Stimulated activated CD8-positive, alpha-beta memory T cell treated with anti-CD3 and anti-CD28 coated beads, Interleukin-12 subunit alpha, Interleukin-12 subunit beta, amount 100 ng/mL, for 1 hour (primary cell): Measurements from ENCODE around the gene SCUBE3.

Source experiments
- DNase-seq: peaks from one replicate; pipeline ENCODE4 v3.0.0-alpha.2; 2020; ENCODE audit warnings: low read depth

Gene SCUBE3

DNA sequence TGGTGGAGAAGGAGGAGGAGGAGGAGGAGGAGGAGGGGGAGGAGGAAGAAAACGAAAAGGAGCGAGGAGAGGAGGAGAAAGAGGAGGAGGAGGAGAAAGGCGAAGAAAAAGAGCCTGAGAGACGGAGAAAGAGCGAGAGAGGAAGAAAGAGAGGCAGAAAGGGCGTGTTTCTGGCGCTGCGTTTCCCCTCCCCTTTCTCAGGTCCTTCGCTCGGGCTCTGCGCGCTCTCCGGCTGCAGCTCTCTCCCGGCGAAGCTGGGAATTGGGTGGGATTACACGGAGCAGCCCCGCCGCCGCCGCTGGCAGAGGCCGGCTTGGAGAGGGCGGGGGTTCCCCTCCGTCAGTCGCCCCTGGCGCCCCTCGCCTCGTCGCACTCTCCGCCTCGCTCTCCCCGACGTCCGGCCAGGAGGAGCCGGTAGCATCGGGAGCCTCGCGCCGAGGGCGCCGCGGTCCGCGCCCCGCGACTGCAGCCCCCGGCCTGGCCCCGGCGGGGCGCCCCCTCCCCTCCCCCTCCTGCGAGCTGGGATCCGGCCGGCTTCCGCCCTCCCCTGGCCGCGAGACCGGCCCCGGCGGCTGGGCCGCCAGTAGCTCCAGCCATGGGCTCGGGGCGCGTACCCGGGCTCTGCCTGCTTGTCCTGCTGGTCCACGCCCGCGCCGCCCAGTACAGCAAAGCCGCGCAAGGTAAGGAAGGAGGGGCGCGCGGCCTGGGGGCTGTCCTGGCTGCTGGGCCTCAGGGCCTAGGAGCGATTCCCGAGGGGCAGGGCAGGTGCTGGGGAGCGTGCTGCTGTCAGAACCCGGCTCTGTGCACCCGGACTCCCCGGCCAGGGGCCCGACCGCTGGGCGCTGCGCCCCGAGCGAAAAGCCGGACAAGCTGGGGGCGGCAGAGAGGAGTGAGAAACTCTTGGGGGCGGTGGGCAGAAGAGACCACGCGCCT, at the start of gene SCUBE3:
Gene SCUBE3, plus strand, starts transcription at position 133 of the 933 bp plus-strand sequence. Its CDS starts 463 bp downstream, at position 596.
- DNase-seq = no peak

DNA sequence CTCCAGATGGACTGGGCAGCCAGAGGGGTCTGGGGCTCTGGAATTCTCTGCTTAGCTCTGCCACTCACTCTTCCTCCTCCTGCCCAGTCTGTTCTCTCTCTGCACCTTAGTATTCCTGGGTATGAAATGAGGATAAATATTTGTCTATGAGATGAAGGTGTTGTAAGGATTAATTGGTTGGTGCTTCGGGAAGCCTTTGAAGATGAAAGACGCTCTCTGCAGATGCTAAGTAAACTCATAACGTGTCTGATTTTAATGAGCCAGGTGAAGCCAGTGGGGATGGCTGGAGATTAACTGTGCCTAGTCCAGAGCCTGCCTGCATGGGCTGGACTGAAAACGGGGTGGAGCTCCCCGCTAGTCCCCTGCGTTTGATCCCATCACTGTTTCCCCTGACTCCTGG, 49.5 kb upstream of the SCUBE3 start:
- DNase-seq = no peak

DNA sequence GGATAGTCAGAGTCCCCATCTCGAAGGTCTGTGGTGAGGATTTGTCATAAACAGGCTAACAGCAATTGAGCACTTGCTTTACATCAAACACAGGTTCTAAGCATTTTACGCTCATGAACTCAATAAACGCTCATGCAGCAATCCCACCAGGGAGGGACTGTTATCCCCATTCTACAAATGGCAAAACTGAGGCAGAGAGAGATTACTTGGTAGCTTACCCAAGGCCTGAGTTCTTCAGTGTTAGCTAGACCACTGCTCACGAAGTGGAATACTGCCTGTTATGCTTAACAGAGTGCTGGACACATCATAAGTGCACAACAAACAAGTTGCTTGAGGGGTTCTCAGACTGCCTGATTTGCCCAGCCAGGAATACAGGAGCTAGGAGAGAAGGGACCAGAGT, 48.9 kb upstream of the SCUBE3 start:
- DNase-seq = no peak

DNA sequence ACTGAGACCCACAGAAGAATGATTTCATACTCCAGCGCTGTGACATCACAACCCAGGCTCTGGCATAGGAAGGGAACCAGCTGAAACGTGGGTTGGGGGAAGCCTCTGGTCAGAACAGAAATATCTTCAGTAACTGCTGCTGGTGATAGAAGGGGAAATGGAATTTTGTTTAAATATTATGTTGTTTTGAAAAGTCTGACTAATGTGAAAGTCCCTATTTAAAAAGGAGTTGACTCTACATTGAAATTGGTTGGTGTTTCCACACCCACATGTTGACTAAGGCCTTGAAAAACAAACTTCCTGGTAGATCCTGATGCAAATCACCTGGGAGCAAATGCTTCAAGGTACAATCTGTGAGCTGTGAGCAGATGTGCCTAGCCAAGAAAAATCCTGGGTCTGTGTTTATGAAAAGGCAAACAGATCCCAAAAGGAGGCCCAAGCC, 48.1 kb upstream of the SCUBE3 start:
- DNase-seq = no peak

DNA sequence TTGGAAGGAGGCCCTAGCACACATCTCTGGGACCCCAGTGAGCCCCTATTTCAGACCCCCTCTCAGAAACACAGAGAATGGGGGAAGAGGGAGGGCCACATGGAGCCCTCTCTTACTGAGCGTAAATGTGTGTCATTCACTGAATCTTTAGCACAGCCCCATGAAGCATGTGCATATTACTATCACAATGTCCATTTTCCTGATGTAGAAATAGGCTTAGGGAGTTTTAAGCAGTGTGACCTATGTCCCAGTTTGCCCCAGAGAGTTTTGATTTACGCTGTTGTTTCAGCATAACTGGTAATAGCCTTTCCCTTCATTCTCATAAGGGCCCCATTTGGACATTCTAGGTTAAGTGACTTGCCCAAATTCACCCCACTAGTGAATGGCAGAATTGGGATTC, 47.6 kb upstream of the SCUBE3 start:
- no peak for DNase-seq

DNA sequence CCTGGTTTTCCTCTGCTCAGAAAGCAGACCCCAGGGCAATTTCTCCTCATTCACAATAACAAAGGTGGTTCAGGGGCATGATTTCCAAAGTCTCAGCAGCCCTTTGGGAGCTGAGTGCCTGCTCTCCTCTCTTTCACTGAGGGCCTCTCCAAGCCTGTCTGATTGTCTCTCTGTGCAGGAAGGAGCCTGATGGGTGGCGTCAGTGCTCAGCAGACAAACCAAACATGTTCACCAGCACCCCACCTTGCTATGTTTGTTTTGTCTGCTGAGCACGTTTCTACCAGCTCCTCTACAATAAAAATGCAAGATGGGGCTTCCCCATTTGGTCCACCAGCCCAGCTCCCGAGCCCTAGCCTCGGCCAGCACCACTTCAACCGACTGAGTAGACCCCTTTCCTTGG, 47.2 kb upstream of the SCUBE3 start:
- DNase-seq = no peak

DNA sequence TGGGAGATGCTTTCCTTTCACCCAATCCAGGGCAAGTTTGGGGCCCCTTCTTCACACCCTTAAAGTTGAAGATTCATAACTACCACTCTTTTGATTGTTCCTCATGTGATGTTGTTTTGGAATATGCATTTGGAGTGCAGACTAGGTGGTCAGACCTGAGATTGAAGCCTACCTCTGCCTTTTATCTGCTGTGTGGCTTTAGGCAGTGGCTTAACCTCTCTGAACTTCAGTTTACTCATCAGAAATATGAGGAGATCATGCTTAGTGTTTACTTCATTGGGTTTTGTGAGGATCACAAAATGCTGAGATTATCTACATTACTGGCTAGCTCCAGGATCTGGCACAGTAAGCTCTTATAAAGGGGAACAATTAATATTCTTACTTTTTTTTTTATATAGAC, 46.3 kb upstream of the SCUBE3 start:
- no peak for DNase-seq

DNA sequence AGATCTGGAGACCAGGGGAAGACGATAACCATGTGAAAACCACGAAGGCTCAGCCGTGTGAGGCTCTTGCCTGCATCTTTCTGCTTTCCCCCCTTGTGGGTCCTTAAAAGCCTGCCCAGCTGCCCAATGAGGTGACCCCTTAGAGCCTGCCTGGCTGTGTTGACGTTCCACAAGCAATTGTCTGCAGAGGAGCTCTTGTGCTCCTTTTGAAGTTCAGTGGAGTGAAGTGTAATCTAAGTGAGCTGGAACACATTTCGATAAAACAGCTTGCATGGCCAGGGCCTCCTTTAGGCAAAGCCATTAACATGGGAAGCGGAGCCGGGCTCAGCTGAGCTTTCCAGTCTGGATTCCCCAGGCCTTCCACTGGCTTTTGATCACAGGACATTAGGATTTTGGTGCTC, 45.3 kb upstream of the SCUBE3 start:
- DNase-seq = no peak

DNA sequence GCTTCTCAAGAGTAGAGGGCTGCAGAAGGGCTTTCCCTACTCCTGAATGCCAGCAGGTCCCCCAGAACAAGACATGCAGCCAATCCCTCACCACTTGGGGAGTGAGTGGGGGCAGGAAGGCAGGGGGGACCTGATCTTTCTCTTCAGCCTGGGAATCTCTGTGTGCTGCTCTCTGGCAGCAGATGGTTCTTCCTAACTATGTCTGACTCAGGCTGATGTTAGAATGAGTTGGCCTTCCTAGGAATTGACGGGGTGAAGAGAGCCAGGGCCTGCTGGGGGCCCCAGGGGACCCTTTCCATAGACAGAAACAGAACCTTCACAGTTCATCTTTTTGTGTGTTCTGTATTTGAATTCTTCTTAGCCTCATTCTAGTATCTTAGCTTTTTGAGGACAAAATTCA, 43.6 kb upstream of the SCUBE3 start:
- no peak for DNase-seq

DNA sequence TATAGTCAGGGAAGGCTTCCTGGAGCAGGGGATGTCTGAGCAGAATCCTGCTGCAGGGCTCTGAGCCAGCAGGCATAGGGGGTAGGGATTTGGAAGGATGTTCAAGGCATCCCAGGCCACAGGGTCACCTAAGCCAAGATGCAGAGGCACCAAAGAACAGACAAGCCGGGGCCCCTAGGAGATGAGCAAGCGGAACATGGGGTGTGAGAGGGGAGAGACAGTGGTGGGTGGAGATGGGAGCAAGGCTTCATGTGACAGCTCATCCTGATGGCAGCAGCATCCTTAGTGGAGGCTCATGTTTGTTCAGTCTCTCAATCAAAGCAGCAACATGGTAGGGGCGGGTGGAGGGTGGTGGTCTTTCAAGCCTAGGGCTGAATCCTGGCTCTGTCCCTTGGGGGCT, 42.9 kb upstream of the SCUBE3 start:
- DNase-seq = no peak

DNA sequence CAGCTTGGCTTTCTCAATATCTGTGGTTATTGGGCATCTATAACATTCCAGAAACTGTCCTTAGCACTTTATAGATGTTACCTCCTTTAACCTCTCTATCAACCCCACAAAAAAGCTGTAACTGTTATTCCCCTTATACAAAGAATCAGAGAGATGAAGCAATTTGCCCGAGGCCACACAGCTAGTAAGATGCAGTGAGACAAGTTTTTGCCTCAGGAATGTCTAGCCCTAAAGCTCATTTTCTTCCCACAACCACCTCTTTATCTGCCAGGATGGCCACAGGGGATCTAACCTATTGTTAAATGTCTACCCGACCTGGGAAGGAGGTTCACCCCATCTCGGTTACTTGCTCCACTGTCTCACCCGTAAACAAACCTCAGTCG, 40.7 kb upstream of the SCUBE3 start:
- no peak for DNase-seq

DNA sequence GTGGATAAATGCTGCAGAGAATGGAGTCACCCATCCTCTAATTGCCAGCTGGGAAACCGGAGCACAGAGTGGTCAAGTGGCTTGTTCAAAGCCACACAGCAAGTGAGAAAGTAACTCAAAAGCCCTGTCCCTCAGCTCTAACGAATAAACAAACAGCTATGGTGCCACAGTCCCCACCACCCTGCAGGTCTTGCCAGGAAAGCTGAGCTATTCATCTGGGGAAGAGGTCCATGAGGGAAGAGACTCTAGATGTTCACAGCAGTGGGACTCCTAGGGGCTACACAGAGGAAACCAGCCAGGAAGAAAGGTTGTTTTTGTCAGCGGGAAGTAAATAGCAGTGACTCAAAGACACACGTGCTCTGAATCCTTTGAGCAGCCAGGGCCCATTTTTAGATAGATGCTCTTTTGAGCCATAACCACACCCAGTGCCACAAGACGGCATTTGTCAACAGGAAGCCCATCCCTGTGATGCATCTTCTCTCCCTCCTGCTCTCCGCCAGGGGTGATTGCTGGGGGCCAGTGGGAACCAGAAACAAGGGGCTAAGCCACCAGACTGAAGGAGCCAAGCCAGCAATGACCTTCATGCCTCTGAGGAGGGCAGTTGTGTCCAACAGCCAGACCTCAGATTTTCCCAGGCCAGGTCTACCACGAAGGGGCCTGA, 40.2 kb upstream of the SCUBE3 start:
- DNase-seq = no peak

DNA sequence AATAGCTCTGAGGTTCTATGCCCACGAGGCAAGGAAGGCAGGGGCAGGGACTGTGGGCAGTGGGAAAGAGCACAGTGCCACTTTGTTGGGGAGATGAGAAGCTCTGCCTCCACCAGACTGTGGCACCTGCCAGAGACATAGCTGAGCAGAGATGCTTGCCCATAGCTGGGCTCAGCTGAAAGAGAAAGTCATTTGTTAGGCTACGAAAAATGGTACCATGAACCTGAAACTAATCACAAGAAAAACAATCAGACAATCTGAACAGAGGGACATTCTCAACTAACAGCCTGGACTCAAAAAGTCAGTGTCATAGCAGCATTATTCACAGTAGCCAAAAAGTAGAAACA, 39.7 kb upstream of the SCUBE3 start:
- no peak for DNase-seq

DNA sequence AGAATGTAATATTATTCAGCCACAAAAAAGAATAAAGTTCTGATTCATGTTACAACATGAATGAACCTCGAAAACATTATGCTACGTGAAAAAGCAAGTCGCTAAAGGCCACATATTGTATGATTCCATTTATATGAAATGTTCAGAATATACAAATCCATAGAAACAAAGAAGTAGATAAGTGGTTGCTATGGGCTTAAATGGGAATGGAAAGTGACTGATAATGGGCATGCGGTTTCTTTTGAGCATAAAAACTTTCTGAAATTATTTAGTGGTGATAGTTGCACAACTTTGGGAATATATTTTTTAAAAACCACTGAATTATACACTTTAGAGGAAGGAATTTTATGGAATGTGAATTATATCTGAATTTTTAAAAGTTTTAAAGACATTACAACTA, 39.3 kb upstream of the SCUBE3 start:
- DNase-seq = no peak

DNA sequence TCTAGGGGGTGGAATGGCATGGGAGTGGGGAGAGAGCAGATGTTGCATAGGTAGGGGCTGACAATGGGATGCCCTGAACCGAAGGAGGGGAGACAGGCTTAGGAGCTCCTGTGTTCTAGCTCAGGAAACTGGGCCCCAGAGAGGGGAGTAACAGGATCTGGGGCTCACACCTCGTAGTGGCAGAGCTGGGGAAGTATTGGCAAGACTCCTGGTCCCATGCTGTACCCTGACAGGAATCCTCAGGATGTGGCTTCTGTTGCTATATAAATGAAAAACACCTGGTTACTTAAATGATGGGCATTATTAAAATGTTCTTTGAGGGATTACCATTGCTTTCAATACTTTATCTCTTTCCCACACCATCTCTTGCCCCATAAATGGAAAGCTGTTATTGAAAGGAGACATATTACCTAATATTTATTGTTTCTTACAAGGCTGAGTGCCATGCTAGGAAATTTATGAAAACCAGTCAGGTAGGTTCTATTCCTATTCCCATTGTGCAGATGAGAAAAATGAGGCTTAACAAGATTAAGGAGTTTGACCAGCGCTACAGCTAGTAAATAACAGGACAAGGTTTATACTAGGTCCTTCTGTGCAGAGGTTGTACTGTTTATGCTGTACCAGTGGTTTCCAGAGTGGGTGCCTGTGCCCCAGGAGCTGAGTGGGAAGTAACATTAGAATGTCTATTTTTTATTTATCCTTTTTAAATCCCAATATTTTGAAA, 37.3 kb upstream of the SCUBE3 start:
- no peak for DNase-seq

DNA sequence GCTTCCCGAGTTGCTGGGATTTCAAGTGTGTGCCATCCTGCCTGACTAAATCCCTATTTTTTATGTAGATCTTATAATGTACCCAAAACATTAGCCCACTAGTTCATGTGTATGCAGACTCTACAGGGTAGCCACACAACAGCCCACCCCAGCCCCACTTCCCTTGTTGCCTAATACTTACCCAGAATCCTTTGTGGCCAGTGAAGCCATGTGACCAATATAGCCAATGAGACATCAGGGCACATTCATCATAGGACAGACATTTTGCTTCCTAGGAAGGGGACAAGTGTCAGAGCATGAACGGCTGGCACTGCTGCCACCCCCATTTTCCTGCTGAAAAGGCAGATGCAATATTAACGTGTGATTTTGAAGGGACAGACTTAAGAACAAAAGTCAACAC, 36.6 kb upstream of the SCUBE3 start:
- no peak for DNase-seq

DNA sequence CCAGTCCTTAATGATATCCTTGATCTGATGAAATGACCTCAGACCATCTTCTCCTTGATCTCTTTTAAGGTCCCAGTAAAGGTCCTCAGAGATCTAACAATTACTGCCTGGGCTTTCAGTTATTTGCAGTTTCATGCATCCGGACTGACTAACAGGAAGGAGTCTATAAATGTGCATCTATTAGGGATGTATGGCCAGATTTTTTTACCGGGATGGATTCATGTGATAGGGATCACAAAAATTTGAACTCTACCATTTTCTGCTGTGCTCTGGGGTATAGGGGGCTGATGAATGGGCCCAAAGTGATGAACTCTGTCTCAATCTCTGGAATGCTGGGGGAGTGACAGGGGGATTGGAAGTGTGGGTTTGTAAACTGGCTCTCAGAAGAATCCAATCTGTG, 36.2 kb upstream of the SCUBE3 start:
- no peak for DNase-seq

DNA sequence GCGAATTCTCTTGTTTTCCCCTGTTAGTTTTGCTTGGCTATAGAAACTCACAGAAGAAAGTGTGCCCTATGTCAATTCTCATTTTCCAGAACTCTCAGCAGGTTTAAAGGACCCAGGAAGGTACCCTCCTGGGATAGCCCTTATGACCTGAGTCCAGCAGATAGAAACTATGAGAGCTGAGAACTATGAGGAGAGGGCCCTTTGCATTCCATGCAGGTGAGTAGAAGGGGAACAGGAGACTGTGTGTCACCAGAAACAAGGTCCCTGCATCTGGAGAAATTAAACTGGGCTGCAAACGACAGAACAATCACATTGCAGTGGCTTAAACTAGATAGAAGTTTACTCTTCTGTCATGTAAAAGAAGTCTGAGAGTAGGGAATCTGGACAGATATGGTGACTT, 35.7 kb upstream of the SCUBE3 start:
- DNase-seq = no peak

DNA sequence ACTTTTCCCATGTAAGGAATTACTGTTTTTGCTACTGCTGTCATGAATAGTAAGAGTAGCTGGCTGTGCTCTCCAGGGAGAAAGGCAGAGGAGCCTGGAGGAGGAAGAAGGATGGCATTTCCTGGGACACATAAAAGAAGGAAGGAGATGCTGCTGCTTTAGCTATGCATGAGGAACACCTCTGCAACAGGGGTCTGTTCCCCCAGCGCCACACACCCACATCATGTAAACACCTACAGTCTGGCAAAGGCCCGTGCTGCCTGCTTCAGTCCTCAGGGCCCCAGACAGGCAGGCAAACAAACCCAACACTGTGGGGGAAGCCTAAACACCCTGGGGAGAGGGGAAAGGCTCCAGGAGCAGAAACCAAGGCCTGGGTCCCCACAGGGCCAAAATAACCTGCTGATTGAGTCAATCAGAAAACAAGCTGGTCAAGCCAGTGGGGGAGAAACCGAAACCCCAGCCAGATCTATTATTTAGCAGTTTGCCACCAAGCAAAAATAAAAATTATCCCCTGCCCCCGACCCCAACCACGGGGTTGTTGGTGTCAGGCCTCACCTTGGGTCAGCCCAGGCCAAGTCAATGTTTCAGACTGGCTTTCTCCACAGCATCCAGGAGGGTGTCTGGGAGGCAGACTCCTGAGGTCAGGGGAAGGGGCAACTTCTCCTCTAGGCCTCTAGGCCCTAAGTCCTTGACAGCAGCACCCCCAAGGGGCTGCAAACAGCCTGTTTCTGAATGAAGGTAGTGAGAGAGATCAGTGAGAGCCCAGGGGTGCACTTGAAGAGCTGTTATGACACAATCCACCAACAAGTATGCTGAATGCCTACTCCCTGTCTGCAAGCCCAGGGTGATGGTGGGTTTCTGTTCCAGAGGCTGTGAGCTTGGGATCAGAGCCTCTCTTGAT, 34.6 kb upstream of the SCUBE3 start:
- DNase-seq = no peak

DNA sequence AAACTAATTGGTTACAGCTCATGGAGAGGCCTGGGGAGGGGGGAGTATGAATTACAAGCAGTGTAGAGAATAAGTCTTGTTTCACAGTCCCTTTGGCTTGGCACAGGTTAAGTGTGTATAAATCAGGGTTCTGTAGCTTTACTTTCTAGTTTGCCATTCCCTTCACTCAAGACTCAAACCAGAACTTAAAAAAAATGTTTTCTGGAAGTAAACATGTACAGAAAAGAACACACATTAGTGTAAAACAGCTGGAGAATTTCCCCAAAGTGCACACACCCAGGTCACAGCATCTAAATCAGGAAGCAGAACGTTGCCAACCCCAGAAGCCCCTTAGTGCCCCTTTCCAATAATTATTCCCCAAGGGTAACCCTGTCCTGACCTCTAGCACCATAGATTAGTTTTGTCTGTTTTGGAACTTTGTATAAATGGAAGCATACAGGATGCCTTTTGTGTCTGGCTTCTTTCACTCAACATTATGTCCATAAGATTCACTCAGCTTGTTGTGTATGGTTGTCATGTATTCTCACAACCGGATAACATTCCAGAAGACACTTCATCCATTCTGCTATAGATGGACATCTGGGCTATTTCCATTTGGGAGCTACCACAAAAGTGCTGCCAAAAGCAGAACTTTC, 33.7 kb upstream of the SCUBE3 start:
- DNase-seq = no peak

DNA sequence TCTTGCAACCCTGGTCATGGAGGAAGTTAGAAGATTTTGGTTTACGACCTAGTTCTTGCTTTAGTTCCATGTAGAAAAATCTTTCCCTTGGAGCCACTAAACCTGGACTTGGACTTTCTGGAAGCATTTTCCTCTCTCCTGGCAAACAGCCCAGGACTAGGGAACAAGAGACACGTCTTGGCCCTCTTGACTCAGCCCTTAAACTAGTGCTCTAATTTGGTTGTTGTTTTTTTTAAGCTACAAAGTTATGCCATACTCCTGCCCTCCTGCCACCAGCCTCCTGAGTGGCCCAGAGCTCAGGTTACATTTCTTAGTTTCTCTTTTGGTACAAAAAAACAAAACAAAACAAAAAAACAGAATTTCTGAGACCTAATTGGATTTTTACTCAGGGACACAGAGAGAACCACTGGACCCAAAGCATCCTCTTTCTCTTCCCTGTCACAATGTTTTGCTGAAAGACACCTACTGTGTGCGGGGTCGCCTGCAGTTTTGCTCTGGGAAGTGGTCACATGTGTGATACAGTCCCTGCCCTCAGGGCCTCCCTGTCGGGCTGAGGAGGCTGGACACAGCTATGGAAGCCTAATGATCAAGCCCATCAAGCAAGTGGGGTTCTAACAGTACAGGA, 32.3 kb upstream of the SCUBE3 start:
- no peak for DNase-seq
